ENCODE measurements around the gene XPO6. TPM values are rescaled to one million over a fixed set of nuclear protein-coding genes. Genes with fewer than 3 reads are reported as not detected.

The XPO6 gene
- polyA plus RNA-seq, 3 donors, result 79.7 to 85.3 (median 84.8) TPM

GRCh38 chr16:28166394-28167208, 45.2 kb downstream of the XPO6 start:
- DNase-seq (ENCODE audit: extremely low read depth in 1 of 11, low read depth in 9 of 11, low spot score in 4 of 11), result no peak

GRCh38 chr16:28165598-28165997, 46.2 kb downstream of the XPO6 start:
- DNase-seq (ENCODE audit: extremely low read depth in 1 of 11, low read depth in 9 of 11, low spot score in 4 of 11), result no peak

- no peak for DNase-seq (ENCODE audit: extremely low read depth in 1 of 11, low read depth in 9 of 11, low spot score in 4 of 11)
Observed at GRCh38 chr16:28164140-28164539, 47.6 kb downstream of the XPO6 start.

- DNase-seq (ENCODE audit: extremely low read depth in 1 of 11, low read depth in 9 of 11, low spot score in 4 of 11), result no peak
Observed at GRCh38 chr16:28163699-28164098, 48.1 kb downstream of the XPO6 start.

GRCh38 chr16:28162326-28162877, 49.4 kb downstream of the XPO6 start:
- peak in 1 of 11 donors; percentile 33 for DNase-seq (ENCODE audit: extremely low read depth in 1 of 11, low read depth in 9 of 11, low spot score in 4 of 11)

GRCh38 chr16:28161626-28162025, 50.1 kb downstream of the XPO6 start:
- DNase-seq (ENCODE audit: extremely low read depth in 1 of 11, low read depth in 9 of 11, low spot score in 4 of 11), result no peak

GRCh38 chr16:28158136-28158535, 53.6 kb downstream of the XPO6 start:
- no peak for DNase-seq (ENCODE audit: extremely low read depth in 1 of 11, low read depth in 9 of 11, low spot score in 4 of 11)

GRCh38 chr16:28156056-28156680, 55.6 kb downstream of the XPO6 start:
- DNase-seq (ENCODE audit: extremely low read depth in 1 of 11, low read depth in 9 of 11, low spot score in 4 of 11), result no peak

- DNase-seq (ENCODE audit: extremely low read depth in 1 of 11, low read depth in 9 of 11, low spot score in 4 of 11), result peak in 1 of 11 donors; percentile 25
Observed at GRCh38 chr16:28155293-28155692, 56.5 kb downstream of the XPO6 start.

GRCh38 chr16:28151180-28151579, 60.6 kb downstream of the XPO6 start:
- DNase-seq (ENCODE audit: extremely low read depth in 1 of 11, low read depth in 9 of 11, low spot score in 4 of 11), result no peak

- DNase-seq (ENCODE audit: extremely low read depth in 1 of 11, low read depth in 9 of 11, low spot score in 4 of 11), result no peak
Observed at GRCh38 chr16:28149011-28149888, 62.5 kb downstream of the XPO6 start.

- DNase-seq (ENCODE audit: extremely low read depth in 1 of 11, low read depth in 9 of 11, low spot score in 4 of 11), result no peak
Observed at GRCh38 chr16:28146536-28146935, 65.2 kb downstream of the XPO6 start.

- DNase-seq (ENCODE audit: extremely low read depth in 1 of 11, low read depth in 9 of 11, low spot score in 4 of 11), result no peak
Observed at GRCh38 chr16:28145796-28146195, 66.0 kb downstream of the XPO6 start.

GRCh38 chr16:28140788-28141618, 70.8 kb downstream of the XPO6 start:
- DNase-seq (ENCODE audit: extremely low read depth in 1 of 11, low read depth in 9 of 11, low spot score in 4 of 11), result no peak

GRCh38 chr16:28139530-28139929, 72.2 kb downstream of the XPO6 start:
- no peak for DNase-seq (ENCODE audit: extremely low read depth in 1 of 11, low read depth in 9 of 11, low spot score in 4 of 11)

GRCh38 chr16:28136751-28137434, 74.9 kb downstream of the XPO6 start:
- no peak for DNase-seq (ENCODE audit: extremely low read depth in 1 of 11, low read depth in 9 of 11, low spot score in 4 of 11)

GRCh38 chr16:28133666-28134065, 78.1 kb downstream of the XPO6 start:
- no peak for DNase-seq (ENCODE audit: extremely low read depth in 1 of 11, low read depth in 9 of 11, low spot score in 4 of 11)

GRCh38 chr16:28131743-28132393, 79.9 kb downstream of the XPO6 start:
- DNase-seq (ENCODE audit: extremely low read depth in 1 of 11, low read depth in 9 of 11, low spot score in 4 of 11), result no peak

Data from renal cortex interstitium (tissue), 11 donors.